22Rv1 (cell line): ENCODE results near the gene TMEM132D.
"Not testable (repeated sequence)": the region's sequence is repeated elsewhere in the genome, so short reads cannot be mapped to it uniquely, and the experiment has no call there.

Source experiments
- CTCF ChIP-seq: fragments of 450-650 bp; IDR thresholded peaks from 2 replicates; pipeline ENCODE4 v1.5.1; 2017; ENCODE audit warnings: mild to moderate bottlenecking
- ZFX ChIP-seq: fragments of 450-650 bp; IDR thresholded peaks from 2 replicates; pipeline ENCODE4 v1.6.1; 2017; ENCODE audit warnings: antibody characterized with exemption, borderline replicate concordance

DNA sequence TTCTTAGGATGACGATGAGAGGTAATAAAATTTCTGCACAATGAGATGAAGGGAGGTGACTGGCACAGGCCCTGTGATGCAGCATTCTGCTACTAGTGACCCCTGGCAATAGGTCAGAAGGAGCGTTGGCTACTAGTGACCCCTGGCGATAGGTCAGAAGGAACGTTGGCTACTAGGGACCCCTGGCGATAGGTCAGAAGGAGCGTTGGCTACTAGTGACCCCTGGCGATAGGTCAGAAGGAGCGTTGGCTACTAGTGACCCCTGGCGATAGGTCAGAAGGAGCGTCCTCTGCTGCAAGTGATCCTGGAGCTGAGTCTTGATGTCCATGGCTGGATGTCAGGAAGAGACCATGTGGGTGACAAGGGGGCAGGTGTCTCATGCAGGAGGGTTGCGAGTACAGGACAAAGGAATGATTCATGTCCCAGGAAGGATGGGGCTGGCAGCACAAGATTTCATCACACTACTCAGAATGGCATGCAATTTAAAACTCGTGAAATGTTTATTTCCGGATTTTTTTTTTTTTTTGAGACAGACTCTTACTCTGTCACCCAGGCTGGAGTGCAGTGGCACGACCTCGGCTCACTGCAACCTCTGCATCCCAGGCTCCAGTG lies 365.0 kb downstream of the TMEM132D start:
- not testable (repeated sequence) for TF ChIP-seq CTCF, ZFX
